Skin epidermis (tissue), 12 donors: Measurements from ENCODE around the gene RAB8B.

Experiments used
- H3K27ac ChIP-seq, 21 experiments: fragments of 200-600 bp; sonication (generic) in 11 of 21; one replicate each; pipeline ENCODE4 v1.5.0; 2020; ENCODE audit warnings: mild to moderate bottlenecking in 3 of 21, inconsistent platforms in 2 of 21, moderate library complexity in 2 of 21
- H3K4me3 ChIP-seq, 7 experiments: fragments of 200-600 bp; sonication (generic) in 2 of 7; one replicate each; pipeline ENCODE4 v1.5.0; 2020; ENCODE audit warnings: inconsistent platforms in 2 of 7, mild to moderate bottlenecking in 2 of 7, moderate library complexity in 1 of 7

The RAB8B gene

GRCh38 chr15:63254991-63255390, 65.6 kb downstream of the RAB8B start:
- no peak overlapping the region for H3K4me3 ChIP-seq
- H3K27ac ChIP-seq: no peak overlapping the region

DNA sequence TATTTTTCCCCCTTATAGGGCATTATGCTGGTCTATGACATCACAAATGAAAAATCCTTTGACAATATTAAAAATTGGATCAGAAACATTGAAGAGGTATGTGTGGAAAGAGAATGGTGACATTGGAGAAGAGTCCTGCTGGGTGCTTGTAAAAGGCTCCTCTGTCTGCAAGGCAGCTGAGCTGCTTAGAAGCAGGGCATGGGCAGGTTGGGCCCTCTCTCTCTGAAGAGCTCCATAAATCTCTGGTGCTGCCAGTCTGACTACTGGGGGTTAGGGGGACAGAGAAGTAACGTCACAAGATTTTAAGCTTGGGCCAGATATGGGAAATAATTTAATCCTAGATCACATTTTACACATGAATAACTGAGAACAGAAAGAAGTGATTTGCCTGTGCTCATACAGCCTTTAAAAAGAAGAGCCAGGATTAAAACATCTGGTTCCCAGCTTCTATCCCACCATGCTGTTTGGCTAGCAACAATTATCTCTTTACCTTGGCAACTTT, 66.1 kb downstream of the RAB8B start:
- H3K27ac ChIP-seq: peak overlapping the region in 1 of 21 experiments; percentile 24
- H3K4me3 ChIP-seq: no peak overlapping the region

- H3K27ac ChIP-seq: peak overlapping the region in 1 of 21 experiments; percentile 3
- no peak overlapping the region for H3K4me3 ChIP-seq
Measured at GRCh38 chr15:63256433-63257274, 67.2 kb downstream of the RAB8B start.

DNA sequence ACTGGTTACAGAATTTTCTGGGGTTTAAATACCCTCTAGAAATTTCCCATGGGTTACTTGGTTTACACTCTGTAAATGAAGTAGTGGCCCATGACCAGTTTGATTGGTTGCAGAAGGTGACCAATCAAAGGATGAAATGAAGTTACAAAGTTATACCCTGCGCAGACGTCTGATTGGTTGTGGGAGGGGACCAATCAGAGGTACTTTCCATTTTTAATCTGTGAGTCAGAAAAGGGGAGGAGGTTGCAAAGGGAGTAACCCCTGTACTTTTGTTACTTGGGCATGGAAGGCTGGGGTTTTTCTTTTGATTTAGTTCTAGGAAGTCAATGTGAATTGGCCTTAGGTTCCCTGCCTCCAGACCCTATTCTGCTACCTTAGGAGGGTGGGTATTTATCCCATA, 69.3 kb downstream of the RAB8B start:
- H3K4me3 ChIP-seq: no peak overlapping the region
- no peak overlapping the region for H3K27ac ChIP-seq

DNA sequence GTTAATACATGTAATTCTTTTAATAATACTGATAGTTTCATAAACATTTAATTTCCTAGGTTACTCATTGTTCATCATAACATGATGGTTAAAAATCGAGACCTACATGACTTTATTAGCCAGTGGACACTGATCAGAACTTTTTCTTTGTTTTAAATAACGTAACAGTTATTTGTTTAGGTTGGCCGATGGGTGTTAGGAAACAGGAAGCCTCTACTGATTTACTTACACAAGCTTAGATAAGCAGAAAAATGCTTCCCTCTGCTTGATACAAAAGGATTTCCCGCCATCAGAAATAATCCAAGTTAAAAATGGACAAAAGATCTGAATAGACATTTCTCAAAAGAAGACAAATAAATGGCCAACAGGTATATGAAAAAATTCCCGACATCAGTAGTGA, 71.4 kb downstream of the RAB8B start:
- H3K27ac ChIP-seq: no peak overlapping the region
- no peak overlapping the region for H3K4me3 ChIP-seq

DNA sequence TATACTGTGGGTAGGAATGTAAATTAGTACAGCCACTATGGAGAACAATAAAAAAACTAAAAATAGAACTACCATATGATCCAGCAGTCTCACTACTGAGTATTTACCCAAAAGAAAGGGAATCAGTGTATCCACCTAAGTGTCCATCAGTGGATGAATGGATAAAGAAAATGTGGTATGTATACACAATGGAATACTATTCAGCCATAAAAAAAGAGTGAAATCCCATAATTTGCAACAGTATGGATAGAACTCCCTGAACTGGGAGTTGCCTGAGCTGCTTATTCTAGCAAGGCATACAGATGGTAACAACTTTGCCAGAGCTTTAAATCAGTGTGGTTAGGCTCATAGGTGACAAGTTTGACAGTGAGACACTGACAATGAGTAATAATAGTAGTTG, 71.9 kb downstream of the RAB8B start:
- H3K27ac ChIP-seq: no peak overlapping the region
- no peak overlapping the region for H3K4me3 ChIP-seq

GRCh38 chr15:63263519-63263918, 74.1 kb downstream of the RAB8B start:
- no peak overlapping the region for H3K27ac ChIP-seq
- no peak overlapping the region for H3K4me3 ChIP-seq

DNA sequence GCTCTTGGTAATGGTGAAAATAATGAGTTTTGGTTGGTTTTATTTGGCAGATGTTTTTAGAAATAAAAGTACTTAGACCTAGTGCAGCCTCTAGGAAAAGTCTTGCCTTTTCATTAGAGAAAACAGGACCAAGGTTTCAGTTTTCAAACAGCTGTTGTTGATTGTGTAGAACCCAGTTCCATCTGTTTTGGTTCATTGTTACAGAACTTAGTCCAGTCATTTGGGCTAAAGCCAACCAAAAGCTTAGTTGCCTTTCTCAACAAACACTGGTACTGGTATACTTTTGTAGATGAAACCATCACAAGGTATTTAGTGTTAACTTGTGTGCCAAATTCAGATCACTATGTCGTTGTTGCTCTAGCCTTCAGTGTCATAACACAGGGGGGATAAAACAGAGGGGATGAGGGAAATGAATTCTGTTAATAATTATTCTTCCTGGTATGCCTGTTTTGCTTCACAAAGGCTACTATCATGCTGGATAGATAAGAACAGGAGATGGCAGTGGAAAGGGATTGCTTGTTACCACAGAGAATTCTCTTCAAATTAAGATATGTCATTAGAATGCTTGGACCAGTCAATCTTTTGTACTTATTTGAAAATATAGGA, 75.4 kb downstream of the RAB8B start:
- peak overlapping the region in 1 of 21 experiments; percentile 11 for H3K27ac ChIP-seq
- H3K4me3 ChIP-seq: no peak overlapping the region

DNA sequence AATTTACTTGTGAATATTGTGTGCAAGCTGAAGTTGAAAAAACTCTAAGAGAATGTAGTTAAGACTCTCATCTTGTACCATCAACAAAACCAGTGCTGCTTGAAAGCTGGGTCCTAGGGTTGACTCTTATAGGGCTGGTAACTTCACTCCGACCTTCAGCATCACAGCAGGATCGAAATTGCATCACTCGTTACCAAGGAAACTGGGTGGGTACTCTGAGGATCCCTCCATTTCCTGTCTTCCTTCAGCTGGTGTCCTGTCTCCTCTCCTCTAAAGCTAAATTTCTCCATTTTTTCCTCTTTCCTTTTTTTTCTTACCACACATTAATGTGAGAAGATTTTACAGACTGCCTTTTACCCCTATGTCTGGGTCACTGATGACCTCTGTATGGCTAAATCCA, 85.0 kb downstream of the RAB8B start:
- Histone ChIP-seq H3K4me3 (no peak overlapping the region), H3K27ac (no peak overlapping the region)

- peak overlapping the region in 20 of 21 experiments; percentile 62 to 93 (median 86) for H3K27ac ChIP-seq
- H3K4me3 ChIP-seq: peak overlapping the region; percentile 68 to 91 (median 82)
Measured at GRCh38 chr15:63276342-63277037, 87.1 kb downstream of the RAB8B start.

DNA sequence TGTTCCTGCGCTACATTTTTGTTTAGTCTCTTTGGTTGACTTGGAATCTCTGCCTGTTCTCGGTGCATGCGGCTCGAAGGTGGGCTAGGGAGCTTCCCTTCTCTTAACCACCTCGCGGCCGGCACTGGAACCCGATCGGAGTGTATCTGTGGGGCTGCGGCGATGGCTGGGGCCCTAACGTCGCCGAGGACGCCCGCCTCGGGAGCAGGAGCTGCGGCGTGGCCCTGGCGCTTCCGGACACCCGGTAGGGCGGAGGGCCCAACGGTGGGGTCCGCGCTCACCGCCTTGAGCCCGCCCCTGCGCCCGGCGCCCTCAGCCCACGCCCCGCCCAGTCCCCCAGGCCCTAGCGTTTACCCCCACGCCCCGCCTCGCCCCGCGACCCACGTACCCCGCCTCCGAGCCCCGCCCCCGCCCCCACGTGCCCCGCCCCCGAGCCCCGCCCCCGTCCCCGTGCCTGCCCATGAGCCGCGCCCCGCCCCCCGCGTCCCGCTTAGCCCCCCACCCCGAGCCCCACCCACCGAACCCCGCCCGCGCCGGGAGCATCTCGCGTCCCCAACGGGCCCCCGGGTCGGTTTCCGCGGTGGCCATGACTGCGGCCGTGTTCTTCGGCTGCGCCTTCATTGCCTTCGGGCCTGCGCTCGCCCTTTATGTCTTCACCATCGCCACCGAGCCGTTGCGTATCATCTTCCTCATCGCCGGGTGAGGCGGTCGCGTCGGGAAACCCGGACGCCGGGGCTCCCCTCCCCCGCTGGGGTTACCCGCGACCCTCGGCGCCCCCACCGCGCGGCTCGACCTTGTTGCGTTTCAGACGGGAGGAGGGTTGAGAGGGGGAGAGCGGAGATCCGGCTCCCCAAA, 87.9 kb downstream of the RAB8B start, which contains the start of gene APH1B:
TSS of gene APH1B (plus strand) at position 568 of the 855 bp plus-strand sequence. CDS start at position 587, 19 bp downstream.
- Histone ChIP-seq H3K4me3 (peak within 1 kb of the TSS; percentile 68 to 91 (median 82)), H3K27ac (peak within 1 kb of the TSS; percentile 57 to 93 (median 87))

- peak overlapping the region; percentile 57 to 93 (median 87) for H3K27ac ChIP-seq
- peak overlapping the region; percentile 68 to 91 (median 82) for H3K4me3 ChIP-seq
Measured at GRCh38 chr15:63277893-63278456, 88.6 kb downstream of the RAB8B start.

DNA sequence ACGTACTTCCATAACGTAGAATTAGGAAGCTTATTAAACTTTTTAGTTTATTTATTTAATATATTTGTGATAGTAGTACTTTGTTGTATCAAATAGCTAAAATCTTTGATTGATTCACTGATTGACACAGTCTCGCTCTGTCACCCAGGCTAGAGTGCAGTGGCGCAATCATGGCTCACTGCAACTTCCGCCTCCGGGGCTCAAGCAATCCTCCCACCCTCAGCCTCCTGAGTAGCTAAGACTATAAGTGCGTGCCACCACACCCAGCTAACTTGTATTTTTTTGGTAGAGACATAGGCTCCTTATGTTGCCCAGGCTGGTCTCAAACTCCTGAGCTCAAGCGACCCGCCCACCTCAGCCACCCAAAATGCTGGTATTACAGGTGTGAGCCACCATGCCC, 93.7 kb downstream of the RAB8B start:
- peak overlapping the region in 2 of 21 experiments; percentile 27 to 32 for H3K27ac ChIP-seq
- H3K4me3 ChIP-seq: no peak overlapping the region

- no peak overlapping the region for H3K4me3 ChIP-seq
- H3K27ac ChIP-seq: no peak overlapping the region
Measured at GRCh38 chr15:63284335-63284734, 94.9 kb downstream of the RAB8B start.

DNA sequence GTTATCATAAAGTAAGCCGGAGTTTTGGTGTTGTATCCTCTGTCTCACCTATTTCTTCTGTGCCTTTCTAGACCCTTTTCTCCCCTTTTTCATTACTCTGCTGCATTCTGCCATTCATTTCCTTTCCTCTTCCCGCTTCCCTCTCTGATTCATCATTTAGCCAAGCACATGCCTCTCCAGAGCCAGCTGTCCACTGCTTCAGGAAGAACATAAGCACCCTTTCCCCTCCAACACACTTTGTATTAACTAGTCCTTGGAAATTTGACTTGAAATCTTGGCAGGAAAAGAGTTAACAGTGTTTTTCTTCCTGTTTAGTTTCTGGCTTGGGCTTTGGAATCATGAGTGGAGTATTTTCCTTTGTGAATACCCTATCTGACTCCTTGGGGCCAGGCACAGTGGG, 97.7 kb downstream of the RAB8B start:
- H3K27ac ChIP-seq: no peak overlapping the region
- H3K4me3 ChIP-seq: no peak overlapping the region

DNA sequence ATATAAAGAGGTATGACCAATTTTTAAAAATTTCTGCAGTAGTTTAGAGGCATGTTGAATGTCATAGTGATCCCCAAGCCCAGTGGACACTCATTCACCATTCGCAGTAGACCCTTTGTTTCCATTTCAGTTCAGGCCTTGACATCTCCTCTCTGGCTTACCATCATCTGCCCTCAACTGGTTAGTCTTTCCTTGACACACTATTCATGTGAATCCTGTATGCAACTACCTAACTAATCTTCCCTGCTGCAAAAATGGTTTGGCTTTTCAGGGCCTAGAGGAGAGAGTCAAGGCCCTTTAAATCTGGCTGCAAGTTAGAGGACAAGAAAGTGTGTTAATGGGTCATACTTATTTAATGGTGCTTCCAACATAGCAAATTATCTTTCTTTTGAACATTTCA, 98.9 kb downstream of the RAB8B start:
- no peak overlapping the region for H3K4me3 ChIP-seq
- H3K27ac ChIP-seq: peak overlapping the region in 1 of 21 experiments; percentile 32

DNA sequence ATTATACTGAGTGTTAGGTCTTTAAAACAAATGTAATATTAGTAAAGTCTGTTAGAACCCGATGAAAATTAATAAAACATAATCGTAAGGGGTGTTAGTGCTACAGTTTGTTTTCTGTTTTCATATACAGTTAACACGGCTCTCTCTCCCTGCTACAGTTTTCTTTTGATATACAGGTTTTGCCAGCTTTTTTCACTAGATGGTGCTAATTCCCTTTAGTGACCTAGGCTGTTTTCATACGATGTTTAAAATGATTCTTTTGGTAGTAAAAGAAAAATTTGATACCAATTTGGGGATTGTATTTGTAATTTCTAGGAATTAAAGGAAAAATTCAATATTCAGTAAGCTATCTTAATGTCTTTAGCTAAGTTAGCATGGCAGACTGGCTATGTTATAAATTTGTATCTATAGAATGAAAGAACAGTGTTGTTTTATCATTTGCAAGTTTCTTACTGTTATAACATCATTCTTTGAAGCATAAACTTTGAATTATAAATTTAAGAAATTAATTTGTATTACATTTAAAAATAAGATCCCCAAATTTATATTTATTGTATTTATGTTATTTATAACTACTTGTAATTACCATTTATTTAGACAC, 99.5 kb downstream of the RAB8B start:
- peak overlapping the region in 1 of 21 experiments; percentile 32 for H3K27ac ChIP-seq
- H3K4me3 ChIP-seq: no peak overlapping the region

DNA sequence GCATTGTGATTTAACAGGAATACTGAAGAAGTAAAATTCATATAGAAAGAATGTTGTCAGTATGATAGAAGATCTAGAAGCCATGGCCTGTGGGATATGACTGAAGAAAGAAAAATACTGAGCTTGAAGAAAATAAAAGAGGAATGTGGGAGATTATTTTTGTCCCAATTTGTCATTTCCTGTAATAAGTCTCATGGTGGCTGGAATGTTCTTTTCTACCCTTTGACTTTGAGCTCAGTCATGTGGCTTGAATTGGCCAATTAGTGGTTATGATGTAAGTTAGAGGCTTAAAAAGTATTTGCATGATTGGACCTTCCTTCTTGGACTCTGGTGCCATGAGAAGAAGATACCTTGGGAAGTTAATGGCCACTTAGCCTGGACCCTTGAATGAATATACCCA, 102.1 kb downstream of the RAB8B start:
- Histone ChIP-seq H3K27ac (peak overlapping the region in 11 of 21 experiments; percentile 5 to 72 (median 47)), H3K4me3 (no peak overlapping the region)

- H3K4me3 ChIP-seq: no peak overlapping the region
- peak overlapping the region in 6 of 21 experiments; percentile 25 to 72 (median 48) for H3K27ac ChIP-seq
Measured at GRCh38 chr15:63292241-63292640, 102.8 kb downstream of the RAB8B start.
